NCI-H345 treated with DMSO at 0.1 percent for 48 hours (cell line): ENCODE data around the gene NACC2.

Experiments
- DNase-seq: peaks from one replicate; lab custom pipeline; 2025; ENCODE audit not compliant: unreplicated experiment; lab: John Stamatoyannopoulos, UW

NACC2 gene

GRCh38 chr9:136131629-136132511 lies 36.8 kb upstream of the NACC2 start:
- DNase-seq: no peak

DNA sequence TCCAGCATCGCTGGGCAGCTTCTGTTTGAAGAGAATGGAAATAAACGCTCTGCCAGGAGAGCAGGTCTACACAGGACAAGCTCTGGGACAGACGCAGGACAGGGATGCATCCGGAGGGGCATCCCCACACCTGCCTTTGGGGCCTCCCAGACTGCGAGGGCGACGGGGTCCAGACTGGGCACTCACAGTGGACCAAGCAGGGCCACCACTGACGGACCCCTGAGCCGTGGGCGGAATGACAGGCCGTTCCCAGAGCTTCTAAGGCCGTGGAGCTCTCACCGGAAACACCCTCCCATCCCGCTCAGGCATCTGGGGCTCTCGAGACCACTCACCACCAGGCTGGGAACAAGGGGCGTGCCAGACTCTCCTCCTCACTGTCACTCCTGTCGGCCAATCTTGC lies 34.1 kb upstream of the NACC2 start:
- DNase-seq: no peak

GRCh38 chr9:136128436-136128835 lies 33.3 kb upstream of the NACC2 start:
- DNase-seq: no peak

- DNase-seq: no peak
These were observed 32.2 kb upstream of the NACC2 start for GRCh38 chr9:136127313-136127712.

GRCh38 chr9:136124976-136125692 lies 30.0 kb upstream of the NACC2 start:
- no peak for DNase-seq

GRCh38 chr9:136122425-136123383 lies 27.6 kb upstream of the NACC2 start:
- peak; percentile 19 for DNase-seq

DNA sequence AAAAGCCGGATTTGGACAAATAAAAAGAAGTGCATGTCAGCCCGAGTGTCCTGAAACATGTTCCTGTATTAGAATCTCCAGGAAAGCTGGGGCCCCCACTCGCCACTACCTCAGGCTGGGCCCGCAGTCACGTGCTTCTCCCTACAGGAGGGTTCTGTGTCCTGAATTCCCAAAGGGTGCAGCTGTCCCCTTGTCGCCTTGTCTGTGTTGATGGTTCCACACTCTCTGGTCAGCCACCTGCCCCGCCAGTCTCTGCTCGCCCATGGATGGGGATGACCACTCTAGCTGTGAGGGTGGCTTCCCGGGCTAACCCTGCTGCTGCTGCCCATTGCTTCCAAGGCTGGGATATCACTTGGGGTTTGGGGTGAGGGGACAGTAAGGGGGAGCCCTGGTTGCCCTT lies 26.7 kb upstream of the NACC2 start:
- no peak for DNase-seq

GRCh38 chr9:136120438-136120844 lies 25.4 kb upstream of the NACC2 start:
- DNase-seq: no peak

DNA sequence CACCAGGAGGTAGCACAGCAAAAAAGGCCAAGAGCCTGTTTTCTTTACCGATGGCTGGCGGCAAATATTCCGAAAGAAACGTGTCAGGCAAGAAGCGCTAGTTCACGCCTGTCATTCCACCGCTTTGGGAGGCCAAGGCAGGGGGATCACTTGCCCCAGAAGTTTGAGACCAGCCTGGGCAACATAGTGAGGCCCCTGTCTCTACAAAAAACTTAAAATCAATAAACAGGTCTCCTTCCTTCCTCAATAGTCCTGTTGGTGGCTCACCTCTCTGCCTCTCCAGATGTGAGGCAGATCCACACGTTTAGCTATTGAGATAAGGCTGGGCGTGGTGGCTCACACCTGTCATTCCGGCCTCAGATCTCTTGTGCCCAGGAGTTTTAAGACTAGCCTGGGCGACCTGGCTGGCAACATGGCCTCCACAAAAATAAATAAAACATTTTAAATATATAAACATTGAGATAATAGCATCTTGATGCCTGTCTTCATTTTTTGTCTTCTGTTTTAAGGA lies 24.8 kb upstream of the NACC2 start:
- DNase-seq: no peak

DNA sequence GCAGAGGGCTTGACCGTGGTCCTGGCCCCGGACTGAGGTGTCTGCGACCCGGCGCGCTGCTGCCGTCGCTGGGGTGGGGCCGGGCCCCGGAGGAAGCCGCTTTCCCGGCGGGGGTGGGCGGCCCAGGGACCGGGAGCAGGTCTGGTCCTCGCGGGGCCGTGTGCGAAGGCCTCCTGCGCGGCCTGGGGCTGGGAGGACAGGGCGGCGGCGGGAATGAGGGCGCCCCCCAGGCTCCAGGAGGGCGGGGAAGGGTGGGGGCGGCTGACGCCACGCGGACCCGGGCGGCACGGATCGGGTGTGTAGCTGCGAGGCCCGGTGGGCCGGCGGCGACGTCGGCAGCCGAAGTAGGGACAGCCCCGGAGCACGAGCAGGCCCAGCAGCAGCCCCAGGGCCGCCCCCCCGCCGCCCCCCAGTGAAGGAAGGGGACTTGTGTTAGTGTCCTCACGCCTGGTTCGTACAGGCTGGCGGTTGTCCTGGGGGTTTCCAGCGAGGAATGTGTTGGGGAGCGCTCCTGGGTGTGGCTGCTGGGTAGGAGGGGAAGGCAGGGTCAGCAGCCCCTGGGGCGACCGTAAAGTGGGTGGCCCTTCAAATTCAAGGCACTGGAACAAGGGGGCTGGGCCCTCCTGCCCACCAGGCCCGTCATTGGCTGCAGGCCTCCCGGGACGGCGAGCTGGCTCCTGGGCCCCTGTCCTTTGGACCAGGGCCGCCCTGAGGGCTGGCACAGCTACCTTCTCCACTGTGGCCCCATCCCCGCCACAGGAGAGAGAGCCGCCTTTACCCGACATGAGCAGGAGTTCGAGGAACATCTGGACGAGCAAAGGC lies 24.2 kb upstream of the NACC2 start:
- no peak for DNase-seq

DNA sequence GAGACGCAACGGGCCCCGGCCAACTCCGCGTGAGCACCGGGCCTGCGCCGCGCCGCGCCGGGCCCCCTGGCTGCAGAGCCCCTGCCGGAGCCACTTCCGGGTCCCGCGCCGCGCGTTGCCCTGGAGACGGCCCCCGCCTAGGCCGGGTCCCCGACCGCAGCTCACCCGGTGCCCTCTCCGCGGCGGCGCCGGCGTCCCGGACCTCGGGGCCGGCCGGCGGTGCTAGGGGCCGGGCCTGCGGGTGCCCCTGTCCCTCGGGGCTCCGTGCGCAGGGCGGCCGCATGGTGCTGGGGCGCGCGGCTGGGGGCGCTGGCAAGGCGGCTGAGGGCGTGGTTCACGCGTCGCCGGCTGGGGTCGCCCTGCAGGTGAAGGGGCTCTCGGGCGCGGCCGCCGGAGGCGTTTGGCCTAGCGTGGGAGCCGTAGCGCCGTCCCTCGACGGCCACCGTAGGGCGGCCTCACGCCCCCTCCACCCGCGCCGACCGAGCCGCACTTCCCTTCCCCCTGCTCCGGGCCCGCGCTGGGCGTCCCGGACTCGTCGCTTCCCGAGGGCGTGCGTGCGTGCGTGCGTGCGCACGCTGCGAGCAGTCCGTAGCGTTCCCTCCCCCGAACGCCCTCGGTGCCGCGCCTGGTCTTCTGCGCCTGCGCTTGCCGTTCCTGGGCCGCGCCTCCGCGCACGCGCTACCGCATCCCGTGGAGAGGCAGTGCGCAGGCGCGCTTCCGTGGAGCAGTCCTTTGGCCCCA lies 23.4 kb upstream of the NACC2 start, which contains the start of gene TMEM250:
TMEM250 (minus strand) TSS at position 556 of the 741 bp plus-strand sequence. CDS start 1,975 bp downstream, outside the sequence.
- peak; percentile 88 for DNase-seq

GRCh38 chr9:136117916-136118319 lies 22.8 kb upstream of the NACC2 start:
- DNase-seq: no peak

GRCh38 chr9:136117291-136117915 lies 22.3 kb upstream of the NACC2 start:
- DNase-seq: no peak

- DNase-seq: no peak
These were observed 21.4 kb upstream of the NACC2 start for GRCh38 chr9:136116360-136117098.

- DNase-seq: no peak
These were observed 20.7 kb upstream of the NACC2 start for GRCh38 chr9:136115641-136116359.

DNA sequence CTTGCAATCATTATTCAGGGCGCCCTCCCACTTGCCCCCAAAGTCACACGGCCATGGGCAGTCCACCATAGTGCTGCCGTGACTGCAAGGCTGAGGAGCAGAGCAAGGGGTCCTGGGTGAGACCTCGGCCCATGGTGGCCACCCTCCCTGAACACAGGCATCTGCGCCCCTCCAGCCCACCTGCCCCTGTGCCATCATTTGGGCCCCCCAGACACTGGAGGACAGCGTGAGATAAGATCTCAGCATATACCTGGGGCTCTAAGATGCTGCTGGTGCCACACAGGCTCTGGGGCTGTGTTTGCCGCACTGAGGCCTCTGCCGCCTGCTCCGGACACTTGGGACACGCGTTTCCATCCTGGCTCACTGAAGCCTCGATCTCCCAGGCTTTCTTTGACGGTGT lies 20.1 kb upstream of the NACC2 start:
- DNase-seq: no peak

DNA sequence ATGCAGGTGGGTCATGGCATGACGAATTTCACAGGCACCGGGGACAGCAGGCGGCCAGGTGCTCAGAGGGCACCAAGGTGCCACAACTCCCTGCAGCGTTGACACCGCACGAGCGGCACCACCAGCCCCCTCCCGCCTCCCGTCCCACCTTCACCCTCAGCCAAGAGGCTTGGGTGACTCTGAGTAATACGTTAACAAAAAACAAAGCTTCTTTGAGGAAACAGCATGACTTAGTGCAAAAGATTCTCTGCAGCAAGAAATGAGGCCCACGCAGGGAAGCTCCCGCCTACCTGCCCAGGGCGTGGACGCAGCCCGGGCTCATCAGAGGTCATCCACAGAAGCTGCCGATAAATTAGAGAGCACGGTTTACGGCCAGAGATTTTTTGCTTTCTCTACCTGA lies 19.5 kb upstream of the NACC2 start:
- DNase-seq: no peak
